ENCODE measurements around the gene UNC93B1.

The UNC93B1 gene

DNA sequence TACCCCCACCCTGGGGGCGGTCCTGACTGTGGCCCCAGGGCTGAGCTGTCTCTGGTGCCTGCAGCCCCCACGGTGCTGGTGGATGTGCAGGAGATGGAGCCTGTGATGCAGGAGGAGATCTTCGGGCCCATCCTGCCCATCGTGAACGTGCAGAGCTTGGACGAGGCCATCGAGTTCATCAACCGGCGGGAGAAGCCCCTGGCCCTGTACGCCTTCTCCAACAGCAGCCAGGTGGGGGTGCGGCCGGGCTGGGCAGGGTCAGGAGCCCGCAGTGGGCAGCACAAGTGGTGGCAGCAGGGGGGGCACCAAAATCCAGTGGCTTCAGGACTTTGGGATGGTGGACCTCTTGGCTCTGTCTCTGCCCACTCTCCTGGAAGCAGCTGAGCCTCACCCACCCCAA, 18.6 kb upstream of the UNC93B1 start:
- DNase-seq (ENCODE audit: low spot score): no peak

DNA sequence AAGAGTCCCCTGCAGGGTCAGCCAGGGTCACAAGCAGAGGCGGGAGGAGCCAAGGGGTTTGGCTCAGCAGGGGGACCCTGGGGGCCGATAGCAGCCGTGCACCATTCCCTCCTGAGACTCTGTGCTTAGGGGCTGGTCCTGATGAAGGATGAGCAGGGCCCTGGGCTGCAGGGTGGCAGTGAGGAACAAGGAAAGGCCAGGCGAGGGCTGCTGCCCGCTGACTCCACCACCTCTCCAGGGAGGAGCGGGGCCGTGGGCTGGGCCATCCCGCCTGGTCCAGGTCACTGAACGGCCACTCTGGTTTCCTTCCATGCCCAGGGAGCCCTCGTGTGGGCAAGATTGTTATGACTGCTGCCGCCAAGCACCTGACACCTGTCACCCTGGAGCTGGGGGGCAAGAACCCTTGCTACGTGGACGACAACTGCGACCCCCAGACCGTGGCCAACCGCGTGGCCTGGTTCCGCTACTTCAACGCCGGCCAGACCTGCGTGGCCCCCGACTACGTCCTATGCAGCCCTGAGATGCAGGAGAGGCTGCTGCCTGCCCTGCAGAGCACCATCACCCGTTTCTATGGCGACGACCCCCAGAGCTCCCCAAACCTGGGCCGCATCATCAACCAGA, 17.4 kb upstream of the UNC93B1 start:
- no peak for DNase-seq (ENCODE audit: low spot score)

DNA sequence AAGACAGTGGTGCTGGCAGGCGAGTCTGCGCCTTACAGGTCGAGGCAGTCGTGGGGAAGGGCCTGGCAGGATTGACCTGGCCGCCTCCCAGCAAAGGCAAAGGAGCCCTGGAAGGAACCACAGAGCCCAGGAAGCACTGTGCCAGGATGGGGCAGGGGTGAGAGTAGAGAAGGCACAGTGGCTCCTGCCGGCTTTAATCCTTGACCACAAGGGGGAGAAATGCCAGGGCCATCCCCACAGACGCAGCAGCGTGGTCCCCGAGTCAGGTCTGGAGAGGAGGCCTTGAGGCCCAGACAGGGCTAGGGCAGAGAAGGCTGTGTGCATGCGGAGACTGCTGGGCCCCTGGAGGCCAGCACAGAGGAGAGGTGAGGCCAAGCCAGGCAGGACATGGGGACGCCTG, 16.7 kb upstream of the UNC93B1 start:
- no peak for DNase-seq (ENCODE audit: low spot score)

DNA sequence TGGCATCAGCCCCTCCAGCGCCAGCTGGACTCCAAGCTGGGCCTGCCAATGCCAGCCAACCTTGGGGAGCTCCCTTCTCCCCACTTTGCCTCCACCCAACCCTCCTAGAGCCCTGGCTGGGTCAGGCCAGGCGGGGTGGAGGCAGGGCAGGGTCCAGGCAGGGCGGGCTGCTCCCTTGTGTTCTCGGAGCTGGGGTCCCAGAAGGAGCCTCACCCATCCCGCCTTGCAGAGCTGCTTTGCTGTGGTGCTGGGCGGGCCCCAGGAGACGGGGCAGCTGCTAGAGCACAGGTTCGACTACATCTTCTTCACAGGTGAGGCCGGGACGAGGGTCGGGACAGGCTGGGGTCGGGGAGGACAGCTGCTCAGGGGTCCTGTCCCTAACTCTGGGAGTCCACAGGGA, 15.6 kb upstream of the UNC93B1 start:
- no peak for DNase-seq (ENCODE audit: low spot score)

DNA sequence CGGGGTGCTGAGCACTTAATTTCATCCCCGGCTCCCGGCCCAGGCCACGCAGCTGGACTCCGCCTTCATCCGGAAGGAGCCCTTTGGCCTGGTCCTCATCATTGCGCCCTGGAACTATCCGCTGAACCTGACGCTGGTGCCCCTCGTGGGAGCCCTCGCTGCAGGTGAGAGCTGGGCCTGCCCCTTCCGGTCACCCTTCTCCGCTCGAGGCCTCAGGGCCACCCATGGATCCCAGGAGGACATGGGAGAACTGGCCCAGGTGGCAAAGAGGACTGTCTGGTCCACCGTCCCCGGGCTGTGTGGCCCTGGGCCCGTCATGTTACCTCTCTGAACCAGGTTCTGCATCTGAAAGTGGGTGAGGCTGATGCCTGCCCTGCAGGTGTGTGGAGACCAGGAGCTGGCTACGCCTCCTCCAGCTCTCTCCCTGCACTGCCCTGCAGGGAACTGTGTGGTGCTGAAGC, 14.9 kb upstream of the UNC93B1 start:
- DNase-seq (ENCODE audit: low spot score): no peak

DNA sequence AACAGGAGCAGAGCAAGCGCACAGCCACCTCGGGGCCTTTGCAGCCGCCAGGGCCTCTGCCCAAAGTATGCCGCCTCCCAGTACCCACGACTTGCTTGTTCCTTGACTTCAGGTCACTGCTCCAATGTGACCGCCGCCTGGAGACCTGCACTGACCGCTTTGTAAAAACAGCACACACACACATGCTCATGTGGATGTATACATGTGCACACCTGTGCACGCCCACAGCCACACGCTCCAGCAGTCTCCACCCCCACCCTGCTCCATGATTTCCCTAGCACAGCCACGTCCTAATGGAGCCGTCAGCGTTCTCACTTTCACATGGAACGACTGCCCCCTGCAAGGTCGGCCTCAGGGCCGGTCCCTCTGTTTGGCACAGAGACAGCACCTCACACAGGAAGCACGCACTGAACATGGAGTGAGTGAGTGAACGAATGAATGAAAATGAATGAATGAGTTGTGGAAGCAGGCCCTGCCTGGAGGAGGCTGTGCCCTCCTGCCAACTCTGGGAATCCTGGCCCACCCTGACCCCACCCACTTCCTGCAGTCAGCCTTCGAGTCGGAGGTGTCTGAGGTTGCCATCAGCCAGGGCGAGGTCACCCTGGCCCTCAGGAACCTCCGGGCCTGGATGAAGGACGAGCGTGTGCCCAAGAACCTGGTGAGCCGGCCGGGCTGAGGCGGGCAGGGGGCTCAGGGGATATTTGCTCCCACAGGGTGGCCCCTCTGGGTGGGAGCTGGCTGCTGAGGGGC, 14.3 kb upstream of the UNC93B1 start:
- no peak for DNase-seq (ENCODE audit: low spot score)

DNA sequence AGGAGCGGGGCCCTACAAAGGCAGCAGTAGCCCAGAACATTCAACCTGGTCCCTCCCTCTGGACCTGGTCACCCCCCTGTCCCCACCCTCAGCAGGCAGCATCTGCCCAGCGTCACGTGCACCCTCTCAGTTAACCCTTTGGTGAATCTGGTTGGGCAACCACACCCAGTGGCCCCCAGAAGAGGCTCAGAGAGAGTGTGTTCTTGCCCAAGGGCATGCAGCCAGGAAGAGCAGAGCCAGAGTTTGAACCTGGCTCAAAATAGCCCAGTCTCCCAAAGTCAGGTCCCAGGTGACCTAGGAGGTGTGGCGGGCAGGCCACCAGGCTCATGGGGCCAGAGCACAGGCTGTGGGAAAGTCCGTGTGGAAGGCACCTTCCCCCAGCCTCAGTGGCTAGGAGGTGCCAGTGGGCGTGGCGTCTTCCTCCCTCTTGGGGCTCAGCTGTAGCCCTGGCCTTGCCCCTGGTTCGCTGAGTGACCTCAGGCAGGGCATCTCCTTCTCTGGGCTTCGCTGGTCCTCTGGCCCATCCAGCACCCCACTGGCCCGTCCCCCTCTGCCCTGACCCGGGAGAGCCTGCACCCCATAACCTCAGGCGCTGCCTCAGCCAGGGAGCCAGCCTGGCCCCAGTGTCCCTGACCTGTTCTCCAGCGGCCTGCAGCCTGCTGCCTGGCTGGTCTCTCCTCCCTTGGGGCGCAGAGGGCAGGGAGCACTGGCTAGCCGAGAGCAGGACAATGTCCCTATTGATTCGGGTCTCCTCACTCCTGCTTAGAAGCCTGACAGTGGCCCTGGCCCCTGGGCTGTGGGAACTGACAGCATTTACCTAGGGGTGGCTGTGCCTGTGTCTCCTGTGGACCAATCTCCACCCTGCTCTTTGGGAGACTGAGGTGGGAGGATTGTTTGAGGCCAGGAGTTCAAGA, 13.3 kb upstream of the UNC93B1 start:
- DNase-seq (ENCODE audit: low spot score): no peak

DNA sequence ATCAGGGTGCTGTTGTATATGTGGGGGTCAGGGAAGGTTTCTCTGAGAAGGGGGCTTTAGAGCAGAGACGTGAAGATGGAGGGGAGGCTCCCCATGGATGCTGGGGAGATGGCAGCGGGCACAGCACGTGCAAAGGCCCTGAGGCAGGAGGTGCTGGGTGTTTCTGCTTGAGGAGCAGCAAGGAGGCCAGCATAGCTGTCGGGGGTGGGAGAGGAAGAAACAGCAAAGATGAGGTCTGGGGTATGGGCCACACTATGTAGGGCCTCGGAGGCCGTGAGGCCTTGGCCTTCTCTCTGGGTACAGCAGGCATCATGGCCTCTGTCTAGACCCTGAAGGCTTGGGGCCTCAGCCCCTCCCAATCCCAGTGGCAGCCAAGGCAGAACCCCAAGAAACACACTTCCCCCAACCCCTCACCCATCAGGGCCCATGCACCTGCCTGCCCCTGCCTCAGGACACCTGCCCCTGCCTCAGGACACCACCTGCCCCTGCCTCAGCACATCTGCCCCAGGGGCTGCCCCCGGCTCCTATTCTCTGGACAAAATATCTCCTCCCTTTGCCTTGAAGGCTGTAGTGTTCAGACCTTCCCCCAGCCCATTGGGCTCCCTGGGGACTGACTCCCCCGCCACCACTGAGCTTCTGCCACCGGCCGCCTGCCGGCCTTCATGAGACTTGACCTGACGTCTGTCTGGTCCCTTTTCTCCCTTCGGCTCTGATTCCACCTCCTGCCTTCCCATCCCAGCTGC, 12.4 kb upstream of the UNC93B1 start:
- DNase-seq (ENCODE audit: low spot score): no peak

DNA sequence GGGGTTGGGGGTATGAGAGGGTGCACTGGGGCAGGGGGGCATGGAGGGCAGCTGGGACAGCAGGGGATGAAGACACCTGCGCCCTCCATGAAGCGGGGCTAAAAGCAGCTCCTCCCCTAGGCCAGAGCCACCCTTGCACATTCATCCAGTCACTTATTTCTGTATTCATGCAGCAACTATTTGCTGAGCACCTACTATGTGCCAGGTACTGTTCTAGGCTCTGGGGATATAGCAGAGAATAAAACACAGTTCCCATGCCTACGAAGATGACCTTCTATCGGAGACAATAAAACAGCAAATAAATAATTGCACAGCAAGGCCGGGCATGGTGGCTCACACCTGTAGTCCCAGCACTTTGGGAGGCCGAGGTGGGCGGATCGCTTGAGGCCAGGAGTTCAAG, 11.6 kb upstream of the UNC93B1 start:
- DNase-seq (ENCODE audit: low spot score): no peak

DNA sequence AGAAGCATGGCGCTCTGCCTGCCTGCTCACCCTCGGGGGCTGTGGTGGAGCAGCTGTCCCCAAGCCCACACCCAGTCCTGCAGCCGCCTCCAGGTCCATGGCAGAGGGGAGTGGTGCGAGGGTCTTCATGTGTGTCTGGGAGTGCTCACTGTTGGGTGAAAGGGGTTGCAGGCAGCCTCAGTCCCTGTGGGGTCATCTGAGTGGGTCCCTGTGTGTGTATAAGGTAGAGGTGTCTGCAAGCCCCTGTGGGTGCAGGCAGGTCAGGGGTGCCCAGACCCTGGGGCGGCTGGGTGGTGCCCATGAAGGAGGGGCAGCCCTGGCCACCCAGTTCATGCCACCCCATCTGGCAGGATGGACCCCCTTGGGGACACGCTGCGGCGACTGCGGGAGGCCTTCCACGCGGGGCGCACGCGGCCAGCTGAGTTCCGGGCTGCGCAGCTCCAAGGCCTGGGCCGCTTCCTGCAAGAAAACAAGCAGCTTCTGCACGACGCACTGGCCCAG, 11.1 kb upstream of the UNC93B1 start:
- DNase-seq (ENCODE audit: low spot score): no peak

DNA sequence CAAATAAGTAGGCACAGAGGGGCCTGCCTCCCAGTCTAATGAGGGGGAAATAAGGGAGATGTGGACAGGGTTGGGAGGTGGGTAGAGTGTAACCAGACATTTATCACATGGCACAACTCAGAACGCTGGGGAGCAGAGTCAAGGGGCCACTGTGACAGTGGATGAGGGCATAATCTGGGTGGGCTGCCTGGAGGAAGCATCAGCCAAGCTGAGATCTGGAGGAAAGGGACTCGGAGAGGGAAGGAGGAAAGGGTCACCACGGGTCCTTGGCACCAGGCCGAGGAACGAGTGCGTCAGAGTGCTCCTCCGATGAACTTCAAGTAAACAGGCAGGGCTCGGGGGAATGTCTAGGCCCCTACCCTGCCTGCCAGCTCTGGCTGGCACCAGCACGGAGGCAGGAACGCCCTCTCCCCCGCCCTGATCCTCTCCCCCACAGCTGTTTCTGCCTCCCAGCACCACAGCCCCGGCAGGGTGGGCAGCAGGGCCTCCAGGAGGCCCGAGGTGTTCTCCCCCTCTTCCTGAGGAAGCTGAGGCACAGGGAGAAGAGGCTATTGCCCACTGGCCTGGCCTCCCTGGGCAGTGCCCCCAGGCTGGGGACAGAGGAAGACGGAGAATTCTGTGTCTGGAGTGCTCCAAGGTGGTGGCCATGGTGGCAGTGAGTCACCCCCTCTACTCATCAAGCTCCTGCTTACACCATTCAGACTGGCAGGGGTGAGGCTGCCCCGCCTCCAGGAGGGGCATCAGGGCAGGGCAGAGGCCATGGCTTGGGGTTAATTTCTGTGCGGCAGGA, 10.5 kb upstream of the UNC93B1 start:
- peak; percentile 69 for DNase-seq (ENCODE audit: low spot score)

DNA sequence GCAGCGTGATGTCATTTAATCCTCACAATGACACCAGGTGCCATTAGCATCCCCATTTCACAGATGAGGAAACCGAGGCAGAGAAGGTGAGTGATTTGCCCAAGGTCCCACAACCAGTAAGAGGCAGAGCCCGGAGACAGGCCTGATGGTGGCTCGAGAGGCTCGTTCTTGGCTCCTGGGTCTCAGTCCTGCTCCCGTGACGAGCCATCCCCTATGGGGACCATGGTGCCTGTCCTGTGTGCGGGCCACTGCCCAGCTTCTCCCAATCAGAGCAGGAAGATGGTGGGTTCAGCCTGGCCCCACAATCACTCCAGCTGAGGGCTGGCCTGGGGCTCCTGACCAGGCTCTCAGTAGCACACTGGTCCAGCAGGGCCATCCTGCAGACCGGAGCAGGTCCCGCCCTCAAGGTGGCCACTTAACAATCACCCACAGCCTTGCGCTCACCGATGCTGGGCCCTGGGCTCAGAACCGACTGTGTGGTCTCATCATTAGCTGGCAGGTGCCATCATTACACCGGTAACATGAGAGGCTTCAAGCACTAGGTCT, 9.8 kb upstream of the UNC93B1 start:
- DNase-seq (ENCODE audit: low spot score): no peak

DNA sequence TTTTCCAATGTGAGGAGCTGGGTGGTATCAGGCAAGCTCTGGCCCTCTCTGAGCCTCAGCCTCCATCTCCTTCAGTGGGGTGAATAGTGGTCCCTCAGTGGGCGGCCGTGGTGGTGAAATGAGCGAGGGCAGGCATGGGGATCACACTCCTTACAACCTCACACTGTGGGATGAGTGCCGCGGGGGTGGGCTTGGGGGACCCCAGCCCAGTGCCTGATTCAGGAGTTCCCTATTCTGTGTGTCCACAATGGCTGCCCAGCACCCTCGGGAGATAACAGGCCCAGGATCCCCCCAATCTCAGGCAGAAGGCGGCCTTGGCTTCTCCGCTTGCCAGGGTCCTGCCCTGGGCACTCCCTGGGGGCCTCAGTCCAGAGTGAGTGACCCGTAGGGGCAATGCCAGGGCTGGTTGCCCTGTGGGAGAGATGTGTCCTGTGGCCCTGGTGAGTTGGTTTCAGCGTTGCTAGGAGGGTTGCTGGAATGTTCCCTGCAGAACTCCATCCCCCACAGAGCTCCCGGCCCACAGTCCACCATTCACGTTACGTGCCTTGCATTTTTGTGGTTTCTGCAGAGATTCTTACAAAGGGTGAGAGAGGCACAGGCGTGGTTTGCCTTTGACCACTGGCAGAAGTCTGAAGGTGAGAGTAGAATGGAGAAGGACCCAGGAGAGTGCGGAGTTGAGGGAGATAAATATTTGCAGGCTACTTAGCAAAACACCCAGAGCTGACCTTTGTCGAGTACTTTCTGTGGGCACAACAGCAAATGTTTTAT, 9.1 kb upstream of the UNC93B1 start:
- DNase-seq (ENCODE audit: low spot score): peak; percentile 98

DNA sequence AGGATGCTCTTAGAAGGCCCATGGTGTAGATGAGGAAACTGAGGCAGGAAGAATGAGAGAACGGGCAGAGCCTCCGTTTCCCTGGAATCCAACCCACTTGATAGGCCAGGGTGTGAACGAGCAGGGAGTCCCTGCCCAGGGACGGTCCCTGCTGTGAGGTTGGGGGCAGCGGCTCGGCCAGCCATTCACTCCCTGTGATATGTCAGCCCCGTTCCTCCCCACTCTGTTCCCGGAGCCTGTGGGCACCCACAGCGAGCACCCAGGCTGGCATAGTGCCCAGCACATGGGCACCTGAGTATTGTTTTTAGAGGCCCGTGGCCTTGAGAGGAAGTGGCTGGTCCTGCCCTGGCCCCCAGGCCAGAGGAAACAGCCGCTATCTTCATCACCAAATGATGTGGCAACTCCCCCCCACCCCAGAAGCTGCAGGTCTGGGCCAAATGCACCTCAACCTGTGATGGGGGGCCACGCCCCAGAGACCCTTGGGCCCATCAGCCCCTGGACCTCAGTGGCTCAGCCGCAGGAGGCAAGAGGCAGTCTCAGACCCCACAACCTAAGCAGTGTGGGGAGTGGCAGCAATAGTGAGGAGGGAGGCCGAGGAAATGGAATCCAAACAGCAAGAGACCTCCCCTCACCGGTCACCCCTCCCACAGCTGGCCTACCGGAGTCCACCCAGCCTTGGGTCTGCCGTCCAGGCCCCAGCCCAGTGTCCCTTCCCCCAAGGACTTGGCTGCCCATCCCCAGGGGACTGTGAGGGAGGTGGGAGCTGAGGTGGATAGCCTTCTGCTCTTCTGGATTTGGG, 8.3 kb upstream of the UNC93B1 start:
- DNase-seq (ENCODE audit: low spot score): no peak

DNA sequence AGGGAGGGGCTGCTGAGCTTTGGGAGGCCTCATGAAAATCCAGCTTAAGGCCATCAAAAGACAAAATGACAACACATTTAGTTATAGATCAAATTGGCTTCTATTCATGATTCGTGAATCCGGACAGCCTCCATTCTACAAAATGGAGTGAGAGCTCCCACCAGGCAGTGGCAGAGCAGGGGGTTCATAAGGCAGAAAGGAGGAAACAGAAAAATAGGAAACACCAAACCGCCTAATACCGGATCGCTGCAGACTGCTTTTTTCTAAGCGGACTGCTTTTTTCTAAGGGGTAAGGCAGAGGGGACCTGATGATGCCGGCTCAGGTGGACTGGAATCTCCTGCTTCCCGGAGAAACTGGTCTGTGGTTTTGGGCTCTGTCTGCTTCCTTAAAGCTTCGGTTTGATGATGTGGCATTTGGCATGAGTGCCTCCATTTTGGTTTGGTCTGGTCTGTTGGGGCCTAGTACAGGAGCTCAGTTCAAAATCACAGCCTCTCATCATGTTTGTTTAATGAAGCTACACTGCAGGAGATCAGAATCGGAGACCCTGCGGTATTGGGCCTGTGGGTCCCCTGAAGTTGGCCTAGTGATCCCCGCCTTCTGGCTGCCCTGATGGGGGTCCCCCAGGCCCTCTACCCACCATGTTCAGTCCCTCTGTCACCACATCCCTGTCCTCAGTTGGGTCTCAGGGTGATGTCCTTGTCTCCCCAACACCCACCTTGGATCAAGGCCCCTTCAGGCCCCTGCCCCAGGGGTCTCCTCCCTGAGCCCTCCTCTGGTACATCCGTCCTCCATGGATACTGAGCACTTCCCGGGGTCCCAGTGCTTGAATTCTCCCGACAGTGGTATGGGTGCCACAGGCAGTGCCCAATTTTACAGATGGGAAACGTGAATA, 7.4 kb upstream of the UNC93B1 start:
- DNase-seq (ENCODE audit: low spot score): no peak

DNA sequence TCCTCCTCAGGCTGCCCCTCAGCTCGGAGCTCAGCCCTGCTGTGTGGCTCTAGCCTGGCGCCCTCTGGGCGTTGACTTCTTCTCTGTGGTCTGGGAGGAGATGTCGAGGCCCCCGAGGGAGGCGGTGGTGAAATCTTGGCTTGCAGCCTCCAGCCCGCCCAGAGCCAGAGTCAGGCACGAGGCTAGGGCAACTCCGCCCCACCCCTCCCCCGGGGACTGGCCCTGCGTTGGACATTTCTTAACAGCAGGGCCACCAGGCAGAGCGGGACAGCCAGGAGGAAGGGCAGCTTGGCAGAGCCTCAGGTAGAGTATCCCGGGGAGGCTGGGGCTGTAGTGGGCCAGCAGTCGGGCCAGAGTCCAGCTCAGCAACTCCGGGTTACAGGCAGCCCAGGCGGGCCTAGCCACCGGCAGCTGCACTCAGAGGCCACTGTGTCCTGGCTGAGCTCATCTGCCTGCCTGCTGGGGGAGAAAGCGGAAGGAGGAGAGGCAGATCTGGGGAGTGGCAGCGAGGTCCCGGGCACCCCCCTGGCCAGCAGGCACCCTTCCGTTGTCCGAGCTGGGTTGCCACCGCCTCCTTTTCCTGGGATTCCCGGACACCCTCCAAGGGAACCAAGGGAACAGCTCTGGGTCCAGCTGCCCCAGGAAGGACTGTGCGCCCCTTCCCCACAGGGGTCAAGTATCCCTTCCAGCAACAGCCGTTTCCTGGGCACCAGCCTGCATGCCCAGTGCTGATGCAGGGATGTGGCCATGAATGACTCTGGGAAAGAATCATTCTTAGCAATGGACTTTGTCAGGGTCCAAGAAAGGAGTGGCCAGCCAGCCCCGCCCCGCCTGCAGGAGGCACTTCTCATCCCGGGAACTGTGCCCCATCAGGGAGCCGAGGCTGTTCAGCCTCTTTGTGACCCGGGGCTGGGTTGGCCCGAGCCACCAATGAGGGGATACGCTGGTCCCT, 6.5 kb upstream of the UNC93B1 start, which contains the start of gene ALDH3B1:
TSS of gene ALDH3B1 (plus strand) at position 238 of the 952 bp plus-strand sequence. CDS start 4,971 bp downstream, outside the sequence.
- DNase-seq (ENCODE audit: low spot score): peak; percentile 92

Data from hepatic stellate cell (primary cell).